Ishikawa (cell line): ENCODE measurements around the gene VMAC.

Experiments
- CEBPB ChIP-seq: IDR thresholded peaks from 2 replicates; pipeline ENCODE4 v1.6.1; 2012
- EGR1 ChIP-seq: IDR thresholded peaks from 2 replicates; pipeline ENCODE4 v1.6.1; 2012
- EP300 ChIP-seq: IDR thresholded peaks from 2 replicates; pipeline ENCODE4 v1.6.1; 2012; ENCODE audit warnings: borderline replicate concordance
- FOXM1 ChIP-seq: IDR thresholded peaks from 2 replicates; pipeline ENCODE4 v1.6.1; 2012; ENCODE audit warnings: low read depth, borderline replicate concordance
- RAD21 ChIP-seq: IDR thresholded peaks from 2 replicates; pipeline ENCODE4 v1.6.1; 2012; ENCODE audit warnings: low read depth
- REST ChIP-seq: IDR thresholded peaks from 2 replicates; pipeline ENCODE4 v1.6.1; 2012; ENCODE audit warnings: low read depth, mild to moderate bottlenecking
- TCF12 ChIP-seq: IDR thresholded peaks from 2 replicates; pipeline ENCODE4 v1.6.1; 2012; ENCODE audit warnings: low read depth
- ZBTB7A ChIP-seq: IDR thresholded peaks from 2 replicates; pipeline ENCODE4 v1.6.1; 2012; ENCODE audit warnings: low read depth
- TF ChIP-seq, protein P1 (sequence below): IDR thresholded peaks from 2 replicates; pipeline ENCODE4 v1.6.1; 2012

- TF ChIP-seq TCF12 = no peak
- TF ChIP-seq FOXM1 = no peak
- TF ChIP-seq EP300 = no peak
- no peak for TF ChIP-seq CEBPB
- no peak for TF ChIP-seq REST
- TF ChIP-seq, protein P1, sequence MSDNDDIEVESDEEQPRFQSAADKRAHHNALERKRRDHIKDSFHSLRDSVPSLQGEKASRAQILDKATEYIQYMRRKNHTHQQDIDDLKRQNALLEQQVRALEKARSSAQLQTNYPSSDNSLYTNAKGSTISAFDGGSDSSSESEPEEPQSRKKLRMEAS = no peak
- TF ChIP-seq ZBTB7A = no peak
- TF ChIP-seq EGR1 = no peak
- TF ChIP-seq RAD21 = no peak
These were observed 22.2 kb downstream of the VMAC start for GRCh38 chr19:5926641-5927440.
